ENCODE data around the gene TRAFD1. TPM values are rescaled to one million over a fixed set of nuclear protein-coding genes. Genes with fewer than 3 reads are reported as not detected.
A peak's percentile ranks its signal among the peaks of the same experiment; 100 is the strongest.

The TRAFD1 gene
- total and polyA plus RNA-seq, 2 of the 8 experiments (the other 6 are each of a cell fraction or from before 2014, with no cell fraction given), result 18.1 to 33.1 TPM

GRCh38 chr12:112168561-112168971 lies 43.2 kb downstream of the TRAFD1 start:
- no peak overlapping the region for H3K4ac ChIP-seq (replicated peaks; ENCODE audit: insufficient read length, low read depth, low read length)
- no peaks in the 10 kb centered on the region for H3K23me2 ChIP-seq (ENCODE audit: low read depth, low read length)
- no peak overlapping the region for H4K5ac ChIP-seq (ENCODE audit: insufficient read length, low read depth, low read length)
- no peak overlapping the region for H3K9ac ChIP-seq (replicated peaks in 1 of 4; ENCODE audit: extremely low read depth in 1 of 4, low read depth in 3 of 4, low read length in 3 of 4)
- H2BK5ac ChIP-seq (ENCODE audit: low read depth, low read length), result no peak overlapping the region
- H3K23ac ChIP-seq (ENCODE audit: insufficient read length), result no peak overlapping the region
- WGBS, 2 experiments (ENCODE audit: extremely low coverage in 1 of 2, insufficient coverage in 1 of 2, insufficient read length in 1 of 2, insufficient replicate concordance in 2 of 2, low coverage in 1 of 2, low lambda C conversion rate in 2 of 2, missing lambda C conversion rate in 1 of 2), result 90% methylated on average over 8 of the region's 8 CpGs; no CpG with 5 or more reads in 1 of the 2 experiments
- H2BK12ac ChIP-seq (ENCODE audit: low read depth, low read length), result no peak overlapping the region
- no peak overlapping the region for H2AFZ ChIP-seq (ENCODE audit: low read length)
- no peak overlapping the region for H2BK20ac ChIP-seq (ENCODE audit: low read length)
- H3K56ac ChIP-seq (replicated peaks; ENCODE audit: insufficient read length, low read depth, low read length), result no peak overlapping the region
- H3K9me3 ChIP-seq (ENCODE audit: insufficient read depth in 2 of 2, low read depth in 1 of 2, low read length in 1 of 2), result no peaks in the 10 kb centered on the region
- H4K91ac ChIP-seq (replicated peaks; ENCODE audit: insufficient read length, low read length), result no peak overlapping the region
- H3K4me2 ChIP-seq (ENCODE audit: insufficient read depth in 1 of 2, low read depth in 2 of 2, low read length in 2 of 2), result no peak overlapping the region
- H4K20me1 ChIP-seq (replicated peaks in 1 of 2; ENCODE audit: control insufficient read depth in 1 of 2, insufficient read depth in 2 of 2, low read length in 2 of 2), result no peaks in the 10 kb centered on the region
- H3K27me3 ChIP-seq (replicated peaks in 1 of 4; ENCODE audit: control insufficient read depth in 3 of 4, extremely low read depth in 1 of 4, insufficient read depth in 3 of 4, low read length in 3 of 4), result no peaks in the 10 kb centered on the region
- H3K79me2 ChIP-seq (ENCODE audit: control insufficient read depth in 1 of 2, insufficient read depth in 2 of 2, low read length in 2 of 2), result no peaks in the 10 kb centered on the region
- no peak overlapping the region for H4K8ac ChIP-seq (ENCODE audit: extremely low read depth, insufficient read depth, low read length)
- H2BK15ac ChIP-seq (ENCODE audit: low read length), result no peak overlapping the region
- CTCF ChIA-PET (ENCODE audit: partially characterized antibody), result interaction anchor here (1.2 to 1.3 kb wide), 2 partner anchors 9 to 10 kb away, joined by 3 read pairs; no protein-coding TSS in a partner anchor
- 0 out of 2 replicates have a peak overlapping the region, but pooled peaks have one; percentile 7 for H3K18ac ChIP-seq (ENCODE audit: extremely low read depth, low read length)
- no peak overlapping the region for H2AK5ac ChIP-seq (ENCODE audit: low read depth, low read length)
- H3K14ac ChIP-seq (ENCODE audit: insufficient read length), result no peak overlapping the region
- no peak overlapping the region for H2BK120ac ChIP-seq (replicated peaks; ENCODE audit: low read depth, low read length)
- POLR2A ChIA-PET (ENCODE audit: partially characterized antibody), result interaction anchor here (0.6 to 1.7 kb wide), 4 partner anchors 9 to 472 kb away, joined by 3 to 5 read pairs (median 3); no protein-coding TSS in a partner anchor
- FAIRE-seq (no peak), DNase-seq (ENCODE audit: low read depth in 1 of 2, low spot score in 2 of 2) (no peak)
- H3K4me3 ChIP-seq (ENCODE audit: extremely low read depth in 1 of 4, insufficient read depth in 2 of 4, low read depth in 3 of 4, low read length in 4 of 4), result no peak overlapping the region
- H3K27ac ChIP-seq (ENCODE audit: low read depth, low read length), result no peak overlapping the region
- no peaks in the 10 kb centered on the region; the same call in 1 of the 2 replicates for H3K79me1 ChIP-seq (ENCODE audit: low read depth, low read length)
- H3K4me1 ChIP-seq (replicated peaks in 1 of 4; ENCODE audit: control insufficient read depth in 3 of 4, insufficient read depth in 4 of 4, low read length in 3 of 4), result no peaks in the 10 kb centered on the region; a peak in 1 of 7 replicates
- H3K36me3 ChIP-seq (ENCODE audit: control insufficient read depth in 2 of 4, insufficient read depth in 4 of 4, low read length in 3 of 4), result no peaks in the 10 kb centered on the region; a peak in 2 of 8 replicates
- no peak for TF ChIP-seq CREB1 (IDR thresholded peaks at IDR 0.05)
- TF ChIP-seq CHD1 (IDR thresholded peaks at IDR 0.05; ENCODE audit: low read depth, low read length), result no peak
- no peak for TF ChIP-seq GTF2F1 (IDR thresholded peaks at IDR 0.05; ENCODE audit: borderline replicate concordance, low read depth, low read length)
- TF ChIP-seq PHF8 (conservative IDR thresholded peaks at IDR 0.05; ENCODE audit: low read depth, low read length), result no peak
- TF ChIP-seq EGR1 (IDR thresholded peaks at IDR 0.05; ENCODE audit: borderline replicate concordance, low read depth, low read length), result no peak
- TF ChIP-seq MAFK (IDR thresholded peaks at IDR 0.05; ENCODE audit: low read depth, low read length), result no peak
- no peak for TF ChIP-seq SRF (IDR thresholded peaks at IDR 0.05; ENCODE audit: low read depth, low read length)
- no peak for TF ChIP-seq JUND (IDR thresholded peaks at IDR 0.05; ENCODE audit: low read length)
- TF ChIP-seq RAD21 (IDR thresholded peaks at IDR 0.05 in 1 of 2, conservative IDR thresholded peaks at IDR 0.05 in 1 of 2; ENCODE audit: low read depth in 2 of 2, low read length in 2 of 2), result no peak
- no peak for TF ChIP-seq KDM4A (IDR thresholded peaks at IDR 0.05; ENCODE audit: low read depth, low read length, severe bottlenecking)
- no peak for TF ChIP-seq HDAC2 (IDR thresholded peaks at IDR 0.05; ENCODE audit: borderline replicate concordance in 1 of 2, low read depth in 2 of 2, low read length in 2 of 2)
- no peak for TF ChIP-seq TAF7 (optimal IDR thresholded peaks at IDR 0.05; ENCODE audit: borderline replicate concordance, low read depth, low read length)
- TF ChIP-seq RFX5 (IDR thresholded peaks at IDR 0.05; ENCODE audit: borderline replicate concordance, low read depth, low read length), result no peak
- TF ChIP-seq SP1 (IDR thresholded peaks at IDR 0.05; ENCODE audit: low read depth, low read length), result no peak
- TF ChIP-seq TBP (IDR thresholded peaks at IDR 0.05; ENCODE audit: low read depth, low read length), result no peak

Measured in H1 (cell line).